Measurements from ENCODE around the gene CLASRP.
"Not testable (repeated sequence)": the region's sequence is repeated elsewhere in the genome, so short reads cannot be mapped to it uniquely, and the experiment has no call there.

CLASRP gene

GRCh38 chr19:45106363-45106762 is 67.5 kb downstream of the CLASRP start:
- H2BK5ac ChIP-seq (ENCODE audit: low read length) = not testable (repeated sequence)
- no CpG with 5 or more reads among the region's 11 CpGs for WGBS (ENCODE audit: extremely low coverage, insufficient coverage, low lambda C conversion rate)

GRCh38 chr19:45107621-45108150 is 68.8 kb downstream of the CLASRP start:
- Histone ChIP-seq H3K79me2 (ENCODE audit: control insufficient read depth, insufficient read depth, low read length) (peaks cover 55% of the 10 kb centered on the region), H3K9ac (ENCODE audit: low read length) (no peak overlapping the region), H3K4me2 (ENCODE audit: low read length) (no peak overlapping the region), H2BK5ac (ENCODE audit: low read length) (no peak overlapping the region), H4K5ac (ENCODE audit: low read length) (no peak overlapping the region), H3K18ac (ENCODE audit: low read length) (no peak overlapping the region), H3K27me3 (ENCODE audit: insufficient read depth, low read length, poor library complexity) (no peaks in the 10 kb centered on the region), H3K36me3 (ENCODE audit: control insufficient read depth, insufficient read depth, low read length) (no peaks in the 10 kb centered on the region), H3K23ac (ENCODE audit: low read length) (no peak overlapping the region), H2BK15ac (replicated peaks; ENCODE audit: low read depth) (no peak overlapping the region), H3K4ac (ENCODE audit: low read depth, low read length) (no peak overlapping the region), H4K8ac (ENCODE audit: low read depth, low read length) (no peak overlapping the region), H3K79me1 (ENCODE audit: low read length) (peaks cover 46% of the 10 kb centered on the region), H3K4me3 (ENCODE audit: low read length) (no peak overlapping the region), H3K56ac (ENCODE audit: low read length) (no peak overlapping the region), H2BK120ac (ENCODE audit: low read depth, low read length) (no peak overlapping the region), H3K27ac (ENCODE audit: low read depth, low read length) (no peak overlapping the region), H2AK5ac (ENCODE audit: low read length) (no peak overlapping the region), H3K4me1 (ENCODE audit: control insufficient read depth, low read depth, low read length) (peaks cover 3% of the 10 kb centered on the region)
- no peak for DNase-seq
- no CpG with 5 or more reads among the region's 12 CpGs for WGBS (ENCODE audit: extremely low coverage, insufficient coverage, low lambda C conversion rate)

More at GRCh38 chr19:45106363-45106762, 67.5 kb downstream of the CLASRP start:
- not testable (repeated sequence) for H3K56ac ChIP-seq (ENCODE audit: low read length); H2BK15ac ChIP-seq (replicated peaks; ENCODE audit: low read depth); H3K4me3 ChIP-seq (ENCODE audit: low read length); H4K8ac ChIP-seq (ENCODE audit: low read depth, low read length); H2AK5ac ChIP-seq (ENCODE audit: low read length); H4K5ac ChIP-seq (ENCODE audit: low read length); DNase-seq; H2BK120ac ChIP-seq (ENCODE audit: low read depth, low read length); H3K36me3 ChIP-seq (ENCODE audit: control insufficient read depth, insufficient read depth, low read length); H3K23ac ChIP-seq (ENCODE audit: low read length); H3K27me3 ChIP-seq (ENCODE audit: insufficient read depth, low read length, poor library complexity); H3K4me2 ChIP-seq (ENCODE audit: low read length); H3K4me1 ChIP-seq (ENCODE audit: control insufficient read depth, low read depth, low read length); H3K4ac ChIP-seq (ENCODE audit: low read depth, low read length); H3K18ac ChIP-seq (ENCODE audit: low read length); H3K27ac ChIP-seq (ENCODE audit: low read depth, low read length); H3K9ac ChIP-seq (ENCODE audit: low read length)
- Histone ChIP-seq H3K79me2 (ENCODE audit: control insufficient read depth, insufficient read depth, low read length) (peaks cover 60% of the 10 kb centered on the region), H3K79me1 (ENCODE audit: low read length) (peaks cover 47% of the 10 kb centered on the region)

GRCh38 chr19:45110851-45111266 is 72.0 kb downstream of the CLASRP start:
- Histone ChIP-seq H3K27ac (ENCODE audit: low read depth, low read length) (no peak overlapping the region), H3K4ac (ENCODE audit: low read depth, low read length) (no peak overlapping the region), H3K23ac (ENCODE audit: low read length) (no peak overlapping the region), H3K18ac (ENCODE audit: low read length) (no peak overlapping the region), H3K4me2 (ENCODE audit: low read length) (no peak overlapping the region), H4K8ac (ENCODE audit: low read depth, low read length) (no peak overlapping the region), H3K79me1 (ENCODE audit: low read length) (peaks cover 44% of the 10 kb centered on the region), H2BK5ac (ENCODE audit: low read length) (no peak overlapping the region), H3K79me2 (ENCODE audit: control insufficient read depth, insufficient read depth, low read length) (peaks cover 46% of the 10 kb centered on the region), H2AK5ac (ENCODE audit: low read length) (no peak overlapping the region), H2BK120ac (ENCODE audit: low read depth, low read length) (no peak overlapping the region), H3K9ac (ENCODE audit: low read length) (no peak overlapping the region), H3K36me3 (ENCODE audit: control insufficient read depth, insufficient read depth, low read length) (no peaks in the 10 kb centered on the region), H2BK15ac (replicated peaks; ENCODE audit: low read depth) (no peak overlapping the region), H3K4me1 (ENCODE audit: control insufficient read depth, low read depth, low read length) (no peaks in the 10 kb centered on the region), H3K27me3 (ENCODE audit: insufficient read depth, low read length, poor library complexity) (no peaks in the 10 kb centered on the region), H3K4me3 (ENCODE audit: low read length) (no peak overlapping the region), H3K56ac (ENCODE audit: low read length) (no peak overlapping the region), H4K5ac (ENCODE audit: low read length) (no peak overlapping the region)
- DNase-seq = no peak
- WGBS (ENCODE audit: extremely low coverage, insufficient coverage, low lambda C conversion rate) = no CpG with 5 or more reads among the region's 5 CpGs

- Histone ChIP-seq H3K23ac (ENCODE audit: low read length) (no peak overlapping the region), H3K27ac (ENCODE audit: low read depth, low read length) (no peak overlapping the region), H4K5ac (ENCODE audit: low read length) (no peak overlapping the region), H3K18ac (ENCODE audit: low read length) (no peak overlapping the region), H2AK5ac (ENCODE audit: low read length) (no peak overlapping the region), H3K4me2 (ENCODE audit: low read length) (no peak overlapping the region), H3K4me1 (ENCODE audit: control insufficient read depth, low read depth, low read length) (no peaks in the 10 kb centered on the region), H4K8ac (ENCODE audit: low read depth, low read length) (no peak overlapping the region), H3K4ac (ENCODE audit: low read depth, low read length) (no peak overlapping the region), H3K36me3 (ENCODE audit: control insufficient read depth, insufficient read depth, low read length) (no peaks in the 10 kb centered on the region), H3K56ac (ENCODE audit: low read length) (no peak overlapping the region), H3K4me3 (ENCODE audit: low read length) (no peak overlapping the region), H3K79me1 (ENCODE audit: low read length) (peaks cover 43% of the 10 kb centered on the region), H2BK120ac (ENCODE audit: low read depth, low read length) (no peak overlapping the region), H2BK15ac (replicated peaks; ENCODE audit: low read depth) (no peak overlapping the region), H3K9ac (ENCODE audit: low read length) (no peak overlapping the region), H3K27me3 (ENCODE audit: insufficient read depth, low read length, poor library complexity) (no peaks in the 10 kb centered on the region), H3K79me2 (ENCODE audit: control insufficient read depth, insufficient read depth, low read length) (peaks cover 45% of the 10 kb centered on the region), H2BK5ac (ENCODE audit: low read length) (no peak overlapping the region)
- no peak for DNase-seq
- WGBS (ENCODE audit: extremely low coverage, insufficient coverage, low lambda C conversion rate) = no CpG with 5 or more reads among the region's 11 CpGs
Observed at GRCh38 chr19:45112111-45112827, 73.4 kb downstream of the CLASRP start.

- Histone ChIP-seq H4K5ac (ENCODE audit: low read length) (no peak overlapping the region), H4K8ac (ENCODE audit: low read depth, low read length) (no peak overlapping the region), H3K27ac (ENCODE audit: low read depth, low read length) (no peak overlapping the region), H3K79me1 (ENCODE audit: low read length) (peaks cover 48% of the 10 kb centered on the region), H3K9ac (ENCODE audit: low read length) (no peak overlapping the region), H3K27me3 (ENCODE audit: insufficient read depth, low read length, poor library complexity) (no peaks in the 10 kb centered on the region), H3K36me3 (ENCODE audit: control insufficient read depth, insufficient read depth, low read length) (no peaks in the 10 kb centered on the region), H2BK5ac (ENCODE audit: low read length) (no peak overlapping the region), H3K79me2 (ENCODE audit: control insufficient read depth, insufficient read depth, low read length) (peaks cover 44% of the 10 kb centered on the region), H3K4ac (ENCODE audit: low read depth, low read length) (no peak overlapping the region), H3K56ac (ENCODE audit: low read length) (no peak overlapping the region), H2AK5ac (ENCODE audit: low read length) (no peak overlapping the region), H2BK120ac (ENCODE audit: low read depth, low read length) (no peak overlapping the region), H3K23ac (ENCODE audit: low read length) (no peak overlapping the region), H3K18ac (ENCODE audit: low read length) (no peak overlapping the region), H3K4me2 (ENCODE audit: low read length) (no peak overlapping the region), H2BK15ac (replicated peaks; ENCODE audit: low read depth) (no peak overlapping the region), H3K4me3 (ENCODE audit: low read length) (no peak overlapping the region), H3K4me1 (ENCODE audit: control insufficient read depth, low read depth, low read length) (no peaks in the 10 kb centered on the region)
- no CpG with 5 or more reads among the region's 9 CpGs for WGBS (ENCODE audit: extremely low coverage, insufficient coverage, low lambda C conversion rate)
- DNase-seq = no peak
Observed at GRCh38 chr19:45113628-45114027, 74.8 kb downstream of the CLASRP start.

Measured in mesendoderm (in vitro differentiated cells).